ENCODE measurements around the gene SNX11. TPM values are rescaled to one million over a fixed set of nuclear protein-coding genes. Genes with fewer than 3 reads are reported as not detected.

Gene SNX11
- total RNA-seq, 1 experiment from 2014 or later: 40.7 TPM

DNA sequence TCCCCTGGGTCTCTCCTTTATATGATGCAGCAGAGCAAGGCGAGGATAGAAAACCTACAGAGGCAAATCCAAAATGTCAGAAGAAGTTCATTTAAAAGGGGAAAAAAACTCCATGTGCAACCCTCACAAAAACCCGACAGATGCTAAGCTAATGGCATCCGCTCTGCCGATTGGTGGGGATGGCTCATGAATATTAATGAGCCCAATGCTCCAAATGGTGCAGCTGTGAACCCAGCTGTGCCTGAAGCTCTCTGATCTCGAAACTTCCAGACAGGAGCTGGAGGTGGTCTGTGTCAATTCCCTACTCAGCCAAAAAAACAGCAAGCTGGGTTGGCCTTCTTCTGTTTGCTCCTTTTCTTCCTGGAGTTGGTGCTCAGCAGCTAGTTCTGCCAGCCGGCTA is 15.5 kb downstream of the SNX11 start:
- Histone ChIP-seq H3K4me1 (no peaks in the 10 kb centered on the region), H3K36me3 (ENCODE audit: control insufficient read depth, insufficient read depth, low read length) (peaks cover 4% of the 10 kb centered on the region), H3K4me3 (ENCODE audit: low read depth, low read length) (no peak overlapping the region), H3K9me3 (no peaks in the 10 kb centered on the region), H3K27me3 (replicated peaks; ENCODE audit: control insufficient read depth, insufficient read depth, low read length) (no peaks in the 10 kb centered on the region)
- no peak overlapping the region for H3K4me3 Mint-ChIP-seq (ENCODE audit: unreplicated experiment)
- H3K9me3 Mint-ChIP-seq (ENCODE audit: unreplicated experiment): no peaks in the 10 kb centered on the region
- H3K27me3 Mint-ChIP-seq (ENCODE audit: insufficient read depth, unreplicated experiment): no peaks in the 10 kb centered on the region
- DNase-seq: no peak
- peaks cover 28% of the 10 kb centered on the region for H3K36me3 Mint-ChIP-seq (ENCODE audit: insufficient read depth, unreplicated experiment)
- POLR2A ChIA-PET: interaction anchor here (1.4 to 1.6 kb wide), 2 partner anchors 14 to 75 kb away, joined by 6 to 11 read pairs; partner anchors contain the start of gene NFE2L1
- H3K27ac Mint-ChIP-seq (ENCODE audit: unreplicated experiment): no peak overlapping the region
- intact Hi-C loops (cut with micrococcal nuclease; ENCODE audit: unreplicated experiment): no loop called here
- H3K4me1 Mint-ChIP-seq (ENCODE audit: low read depth, unreplicated experiment): no peaks in the 10 kb centered on the region
- no TSS peak for BruUV-seq (replicated peaks)
- TF ChIP-seq, protein P1, sequence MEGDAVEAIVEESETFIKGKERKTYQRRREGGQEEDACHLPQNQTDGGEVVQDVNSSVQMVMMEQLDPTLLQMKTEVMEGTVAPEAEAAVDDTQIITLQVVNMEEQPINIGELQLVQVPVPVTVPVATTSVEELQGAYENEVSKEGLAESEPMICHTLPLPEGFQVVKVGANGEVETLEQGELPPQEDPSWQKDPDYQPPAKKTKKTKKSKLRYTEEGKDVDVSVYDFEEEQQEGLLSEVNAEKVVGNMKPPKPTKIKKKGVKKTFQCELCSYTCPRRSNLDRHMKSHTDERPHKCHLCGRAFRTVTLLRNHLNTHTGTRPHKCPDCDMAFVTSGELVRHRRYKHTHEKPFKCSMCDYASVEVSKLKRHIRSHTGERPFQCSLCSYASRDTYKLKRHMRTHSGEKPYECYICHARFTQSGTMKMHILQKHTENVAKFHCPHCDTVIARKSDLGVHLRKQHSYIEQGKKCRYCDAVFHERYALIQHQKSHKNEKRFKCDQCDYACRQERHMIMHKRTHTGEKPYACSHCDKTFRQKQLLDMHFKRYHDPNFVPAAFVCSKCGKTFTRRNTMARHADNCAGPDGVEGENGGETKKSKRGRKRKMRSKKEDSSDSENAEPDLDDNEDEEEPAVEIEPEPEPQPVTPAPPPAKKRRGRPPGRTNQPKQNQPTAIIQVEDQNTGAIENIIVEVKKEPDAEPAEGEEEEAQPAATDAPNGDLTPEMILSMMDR (IDR thresholded peaks at IDR 0.05; ENCODE audit: insufficient read depth in 1 of 2, low read depth in 1 of 2, low read length in 1 of 2, severe bottlenecking in 1 of 2, unreplicated experiment in 1 of 2): no peak
- CTCF ChIA-PET: interaction anchor here (0.9 to 1.2 kb wide), 2 partner anchors 10 to 96 kb away, joined by 3 to 4 read pairs; no protein-coding TSS in a partner anchor

DNA sequence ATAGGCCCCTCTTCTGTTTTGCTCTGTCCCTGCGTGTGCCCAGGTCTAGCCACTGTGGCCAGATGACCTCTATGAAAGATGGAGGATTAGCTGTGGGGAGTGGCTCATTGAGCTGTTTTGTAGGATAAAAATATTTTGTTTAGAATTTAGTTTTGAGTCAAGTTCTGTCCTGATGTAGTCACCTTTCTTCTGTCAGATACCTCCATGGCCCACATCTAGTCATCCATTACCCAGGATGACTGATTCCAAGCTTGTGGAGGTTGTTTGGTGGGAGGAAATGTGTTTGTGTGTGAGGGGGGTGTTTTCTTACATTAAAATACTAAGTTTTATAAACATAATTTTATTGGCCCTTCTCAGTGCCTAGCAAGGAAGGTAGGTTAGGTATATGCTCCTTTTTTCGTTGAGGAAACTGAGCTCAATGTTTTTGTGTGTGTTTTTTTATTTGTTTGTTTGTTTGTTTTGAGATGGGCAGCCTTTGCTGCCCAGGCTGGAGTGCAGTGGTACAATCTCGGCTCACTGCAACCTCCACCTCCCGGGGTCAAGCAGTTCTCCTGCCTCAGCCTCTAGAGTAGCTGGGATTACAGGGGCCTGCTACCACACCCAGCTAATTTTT is 16.3 kb downstream of the SNX11 start:
- DNase-seq: no peak
- H3K4me1 ChIP-seq: no peaks in the 10 kb centered on the region
- no peaks in the 10 kb centered on the region for H3K27me3 ChIP-seq (replicated peaks; ENCODE audit: control insufficient read depth, insufficient read depth, low read length)
- H3K36me3 ChIP-seq (ENCODE audit: control insufficient read depth, insufficient read depth, low read length): peaks cover under 1% of the 10 kb centered on the region
- CTCF ChIA-PET: interaction anchor here (0.6 to 1.2 kb wide), 5 partner anchors 9 to 262 kb away, joined by 3 to 5 read pairs (median 4); no protein-coding TSS in a partner anchor
- H3K4me3 Mint-ChIP-seq (ENCODE audit: unreplicated experiment): no peak overlapping the region
- TF ChIP-seq, protein P1 (IDR thresholded peaks at IDR 0.05; ENCODE audit: insufficient read depth in 1 of 2, low read depth in 1 of 2, low read length in 1 of 2, severe bottlenecking in 1 of 2, unreplicated experiment in 1 of 2): no peak
- POLR2A ChIA-PET: interaction anchor here (1.4 to 1.6 kb wide), 2 partner anchors 15 to 76 kb away, joined by 6 to 11 read pairs; partner anchors contain the start of gene NFE2L1
- no peaks in the 10 kb centered on the region for H3K27me3 Mint-ChIP-seq (ENCODE audit: insufficient read depth, unreplicated experiment)
- BruUV-seq (replicated peaks): no TSS peak
- H3K4me3 ChIP-seq (ENCODE audit: low read depth, low read length): no peak overlapping the region
- H3K9me3 Mint-ChIP-seq (ENCODE audit: unreplicated experiment): no peaks in the 10 kb centered on the region
- intact Hi-C loops (cut with micrococcal nuclease; ENCODE audit: unreplicated experiment): no loop called here
- no peak overlapping the region for H3K27ac Mint-ChIP-seq (ENCODE audit: unreplicated experiment)
- H3K9me3 ChIP-seq: no peaks in the 10 kb centered on the region
- no peaks in the 10 kb centered on the region for H3K4me1 Mint-ChIP-seq (ENCODE audit: low read depth, unreplicated experiment)
- peaks cover 20% of the 10 kb centered on the region for H3K36me3 Mint-ChIP-seq (ENCODE audit: insufficient read depth, unreplicated experiment)

DNA sequence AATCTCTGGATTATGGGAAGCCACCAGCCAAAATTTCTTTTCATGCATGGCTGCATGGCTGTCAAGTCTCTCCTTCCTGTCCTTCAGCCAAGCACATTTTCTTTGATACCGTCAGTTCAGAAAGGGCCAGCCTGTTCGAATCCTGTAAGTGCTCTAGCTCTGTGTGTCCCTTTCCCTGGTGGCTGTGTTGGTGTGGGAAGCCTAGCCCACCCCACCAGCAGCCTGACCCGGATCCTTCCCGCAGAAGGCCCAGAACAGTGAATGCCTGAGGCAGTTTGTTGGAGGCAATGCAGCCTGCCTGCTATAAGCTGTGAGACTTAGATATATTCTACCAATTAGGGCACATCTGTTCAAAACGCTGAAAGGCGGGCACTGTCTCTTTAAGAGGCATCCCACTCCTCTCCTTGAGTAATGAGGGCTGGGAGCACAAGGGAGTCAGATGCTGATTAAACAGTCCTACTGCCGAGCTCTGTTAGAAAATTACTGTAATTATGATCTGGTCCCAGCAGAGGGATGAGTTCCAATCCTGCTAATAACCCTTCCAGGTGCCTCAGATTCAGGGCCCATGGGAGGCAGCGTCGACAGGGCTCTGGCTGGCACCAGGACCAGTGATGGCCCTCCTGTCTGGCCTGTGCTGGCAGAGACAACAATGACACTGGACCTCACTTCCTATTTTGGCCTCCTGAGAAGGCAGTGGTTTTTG is 18.4 kb downstream of the SNX11 start:
- Histone ChIP-seq H3K36me3 (ENCODE audit: control insufficient read depth, insufficient read depth, low read length) (no peaks in the 10 kb centered on the region; the same call in 1 of the 2 replicates), H3K9me3 (no peaks in the 10 kb centered on the region), H3K4me1 (no peaks in the 10 kb centered on the region), H3K4me3 (ENCODE audit: low read depth, low read length) (no peak overlapping the region), H3K27me3 (replicated peaks; ENCODE audit: control insufficient read depth, insufficient read depth, low read length) (no peaks in the 10 kb centered on the region)
- Mint-ChIP-seq H3K4me3 (ENCODE audit: unreplicated experiment) (no peak overlapping the region), H3K36me3 (ENCODE audit: insufficient read depth, unreplicated experiment) (peaks cover 6% of the 10 kb centered on the region), H3K9me3 (ENCODE audit: unreplicated experiment) (no peaks in the 10 kb centered on the region), H3K27ac (ENCODE audit: unreplicated experiment) (no peak overlapping the region), H3K27me3 (ENCODE audit: insufficient read depth, unreplicated experiment) (no peaks in the 10 kb centered on the region), H3K4me1 (ENCODE audit: low read depth, unreplicated experiment) (no peaks in the 10 kb centered on the region)
- intact Hi-C loops (cut with micrococcal nuclease; ENCODE audit: unreplicated experiment): no loop called here
- TF ChIP-seq, protein P1 (IDR thresholded peaks at IDR 0.05; ENCODE audit: insufficient read depth in 1 of 2, low read depth in 1 of 2, low read length in 1 of 2, severe bottlenecking in 1 of 2, unreplicated experiment in 1 of 2): no peak
- ChIA-PET POLR2A (interaction anchor here (0.6 kb wide), 1 partner anchor 184 kb away, joined by 4 read pairs; the partner anchor contains the start of gene PNPO), CTCF (interaction anchor here (0.6 to 2.4 kb wide), 5 partner anchors 28 to 101 kb away, joined by 3 to 10 read pairs (median 4); no protein-coding TSS in a partner anchor)
- no TSS peak for BruUV-seq (replicated peaks)
- no peak for DNase-seq
